Neural cell (in vitro differentiated cells): Measurements from ENCODE around the gene TMCO4. TPM values are rescaled to one million over a fixed set of nuclear protein-coding genes. Genes with fewer than 3 reads are reported as not detected.

Source experiments
- H2AFZ ChIP-seq: fragments of 200-600, 300-800 bp; sonication (generic), shearing (Covaris generic); 2 replicates; pipeline ENCODE4 v1.6.0; 2014; ENCODE audit warnings: low read depth, mild to moderate bottlenecking, antibody characterized with exemption, low read length, moderate library complexity
- H3F3A ChIP-seq: fragments of 200-600 bp; shearing (Covaris generic); 2 replicates; pipeline ENCODE4 v1.6.1; 2016; ENCODE audit warnings: mild to moderate bottlenecking, moderate library complexity, mixed read lengths, antibody characterized with exemption, low read length; ENCODE audit not compliant: insufficient read depth, poor library complexity, severe bottlenecking
- H3K27ac ChIP-seq: fragments of 200-600, 300-800 bp; sonication (generic), shearing (Covaris generic); 2 replicates; pipeline ENCODE4 v1.5.1; 2014; ENCODE audit warnings: mild to moderate bottlenecking, low read length, moderate library complexity
- H3K27me3 ChIP-seq: fragments of 300-800, 200-600 bp; sonication (generic), shearing (Covaris generic); 2 replicates; pipeline ENCODE4 v1.6.0; 2014; ENCODE audit warnings: mild to moderate bottlenecking, low read depth, low read length, moderate library complexity; ENCODE audit not compliant: insufficient read depth
- H3K36me3 ChIP-seq: fragments of 300-800, 200-600 bp; sonication (generic), shearing (Covaris generic); 2 replicates; pipeline ENCODE4 v1.5.1; 2014; ENCODE audit warnings: mild to moderate bottlenecking, antibody characterized with exemption, low read length, moderate library complexity; ENCODE audit not compliant: insufficient read depth
- H3K4me2 ChIP-seq: fragments of 300-800, 200-600 bp; sonication (generic), shearing (Covaris generic); 2 replicates; pipeline ENCODE4 v1.6.0; 2014; ENCODE audit warnings: mild to moderate bottlenecking, low read length
- H3K4me3 ChIP-seq: fragments of 300-800, 200-600 bp; sonication (generic), shearing (Covaris generic); 2 replicates; pipeline ENCODE4 v1.5.1; 2014; ENCODE audit warnings: mild to moderate bottlenecking, low read length, moderate library complexity
- H3K79me2 ChIP-seq: fragments of 200-600 bp; shearing (Covaris generic); replicated peaks from 2 replicates; pipeline ENCODE4 v1.6.0; 2014; ENCODE audit warnings: mild to moderate bottlenecking, low read length, moderate library complexity; ENCODE audit not compliant: insufficient read depth
- H3K9ac ChIP-seq: fragments of 300-800, 200-600 bp; sonication (generic), shearing (Covaris generic); 2 replicates; pipeline ENCODE4 v1.6.1; 2016; ENCODE audit warnings: mild to moderate bottlenecking, low read length, mixed read lengths
- H3K9me2 ChIP-seq: fragments of 200-600 bp; shearing (Covaris generic); 2 replicates; pipeline ENCODE4 v1.6.1; 2016; ENCODE audit warnings: mild to moderate bottlenecking, low read length, mixed read lengths; ENCODE audit not compliant: insufficient read depth
- H3K9me3 ChIP-seq: fragments of 200-600, 300-800 bp; sonication (generic), shearing (Covaris generic); 2 replicates; pipeline ENCODE4 v1.6.1; 2016; ENCODE audit warnings: mild to moderate bottlenecking, mixed run types, low read length, moderate library complexity, mixed read lengths
- H4K20me1 ChIP-seq: fragments of 200-600 bp; shearing (Covaris generic); 2 replicates; pipeline ENCODE4 v1.6.1; 2016; ENCODE audit warnings: mild to moderate bottlenecking, mixed run types; ENCODE audit not compliant: insufficient read depth
- EP300 ChIP-seq: fragments of 450-650 bp; conservative IDR thresholded peaks from 2 replicates; pipeline ENCODE4 v1.6.1; 2014; ENCODE audit warnings: antibody characterized with exemption, mild to moderate bottlenecking, moderate library complexity; ENCODE audit not compliant: poor library complexity, severe bottlenecking
- EZH2 ChIP-seq: fragments of 200-600, 300-800 bp; shearing (Covaris generic), sonication (generic); IDR thresholded peaks from 2 replicates; pipeline ENCODE4 v1.6.1; 2014; ENCODE audit warnings: antibody characterized with exemption, low read length, borderline replicate concordance, mild to moderate bottlenecking; ENCODE audit not compliant: insufficient read depth, poor library complexity, severe bottlenecking
- MXI1 ChIP-seq: fragments of 450-650 bp; conservative IDR thresholded peaks from 2 replicates; pipeline ENCODE4 v1.6.1; 2014; ENCODE audit warnings: antibody characterized with exemption, mild to moderate bottlenecking; ENCODE audit not compliant: poor library complexity, severe bottlenecking
- POLR2AphosphoS5 ChIP-seq: IDR thresholded peaks from 2 replicates; pipeline ENCODE4 v1.6.1; 2012
- RAD21 ChIP-seq: fragments of 450-650 bp; conservative IDR thresholded peaks from 2 replicates; pipeline ENCODE4 v1.6.1; 2014; ENCODE audit warnings: antibody characterized with exemption, mild to moderate bottlenecking, moderate library complexity
- SMC3 ChIP-seq: fragments of 450-650 bp; conservative IDR thresholded peaks from 2 replicates; pipeline ENCODE4 v1.6.1; 2014; ENCODE audit warnings: antibody characterized with exemption, mild to moderate bottlenecking, moderate library complexity; ENCODE audit not compliant: poor library complexity
- TAF1 ChIP-seq: IDR thresholded peaks from 2 replicates; pipeline ENCODE4 v1.6.1; 2012; ENCODE audit warnings: low read depth
- polyA plus RNA-seq: library from polyadenylated mRNA; depleted of rRNA; stranded (reverse); fragments of >200 nt; gene quantifications from 2 replicates; pipeline ENCODE4 v1.2.3, GENCODE V29; 2014
- TF ChIP-seq, protein P1 (sequence below): fragments of 450-650 bp; IDR thresholded peaks from 2 replicates; pipeline ENCODE4 v1.5.1; 2014; ENCODE audit warnings: antibody characterized with exemption, mild to moderate bottlenecking, moderate library complexity; ENCODE audit not compliant: poor library complexity, severe bottlenecking
- TF ChIP-seq, protein P2 (sequence below): IDR thresholded peaks from 2 replicates; pipeline ENCODE4 v1.6.1; 2012; ENCODE audit warnings: borderline replicate concordance

TMCO4 gene
- polyA plus RNA-seq, 1 donor from 2014 or later = not detected

DNA sequence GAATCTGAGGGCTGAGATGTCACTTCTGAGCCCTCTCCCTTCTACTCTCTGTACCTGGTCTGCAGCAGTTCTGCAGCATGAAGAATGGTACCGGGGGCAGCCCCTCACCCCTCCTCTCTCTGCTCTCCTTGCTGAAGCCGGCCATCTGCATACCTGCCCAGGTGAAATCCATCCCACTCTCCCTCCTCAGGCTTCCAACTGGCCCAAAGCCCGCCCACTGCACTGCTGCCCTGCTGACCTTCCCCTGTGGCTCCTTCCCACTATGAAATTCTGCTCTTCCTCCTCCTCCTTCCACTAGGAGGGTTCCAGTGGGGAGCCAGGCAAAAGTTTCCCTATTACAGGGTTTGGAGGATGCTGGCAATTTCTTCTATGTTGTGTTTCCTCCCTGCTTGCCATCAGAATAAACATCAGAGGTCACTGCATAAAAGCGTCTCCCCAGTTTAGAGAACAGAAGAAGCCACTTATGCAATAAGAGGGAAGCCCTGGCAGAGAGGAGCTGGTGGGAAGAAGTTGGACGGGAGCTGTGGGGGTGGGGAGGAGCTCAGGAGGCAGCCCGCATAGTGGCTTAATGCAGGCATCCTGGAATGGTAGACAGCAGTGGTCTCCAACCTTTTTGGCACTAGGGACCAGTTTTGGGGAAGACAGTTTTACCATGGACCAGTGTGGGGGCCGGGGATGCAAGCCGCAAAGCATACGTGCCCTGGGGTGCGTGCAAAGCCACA is 30.3 kb downstream of the TMCO4 start:
- no peaks in the 10 kb centered on the region for H3K27me3 ChIP-seq
- no peak overlapping the region for H2AFZ ChIP-seq
- H3F3A ChIP-seq = no peaks in the 10 kb centered on the region
- no peaks in the 10 kb centered on the region for H4K20me1 ChIP-seq
- H3K27ac ChIP-seq = no peak overlapping the region
- H3K9ac ChIP-seq = no peak overlapping the region
- TF ChIP-seq POLR2AphosphoS5 (no peak), RAD21 (no peak), MXI1 (no peak), TAF1 (no peak), EZH2 (no peak), SMC3 (no peak), EP300 (no peak)
- TF ChIP-seq, protein P1, sequence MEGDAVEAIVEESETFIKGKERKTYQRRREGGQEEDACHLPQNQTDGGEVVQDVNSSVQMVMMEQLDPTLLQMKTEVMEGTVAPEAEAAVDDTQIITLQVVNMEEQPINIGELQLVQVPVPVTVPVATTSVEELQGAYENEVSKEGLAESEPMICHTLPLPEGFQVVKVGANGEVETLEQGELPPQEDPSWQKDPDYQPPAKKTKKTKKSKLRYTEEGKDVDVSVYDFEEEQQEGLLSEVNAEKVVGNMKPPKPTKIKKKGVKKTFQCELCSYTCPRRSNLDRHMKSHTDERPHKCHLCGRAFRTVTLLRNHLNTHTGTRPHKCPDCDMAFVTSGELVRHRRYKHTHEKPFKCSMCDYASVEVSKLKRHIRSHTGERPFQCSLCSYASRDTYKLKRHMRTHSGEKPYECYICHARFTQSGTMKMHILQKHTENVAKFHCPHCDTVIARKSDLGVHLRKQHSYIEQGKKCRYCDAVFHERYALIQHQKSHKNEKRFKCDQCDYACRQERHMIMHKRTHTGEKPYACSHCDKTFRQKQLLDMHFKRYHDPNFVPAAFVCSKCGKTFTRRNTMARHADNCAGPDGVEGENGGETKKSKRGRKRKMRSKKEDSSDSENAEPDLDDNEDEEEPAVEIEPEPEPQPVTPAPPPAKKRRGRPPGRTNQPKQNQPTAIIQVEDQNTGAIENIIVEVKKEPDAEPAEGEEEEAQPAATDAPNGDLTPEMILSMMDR = no peak
- TF ChIP-seq, protein P2, sequence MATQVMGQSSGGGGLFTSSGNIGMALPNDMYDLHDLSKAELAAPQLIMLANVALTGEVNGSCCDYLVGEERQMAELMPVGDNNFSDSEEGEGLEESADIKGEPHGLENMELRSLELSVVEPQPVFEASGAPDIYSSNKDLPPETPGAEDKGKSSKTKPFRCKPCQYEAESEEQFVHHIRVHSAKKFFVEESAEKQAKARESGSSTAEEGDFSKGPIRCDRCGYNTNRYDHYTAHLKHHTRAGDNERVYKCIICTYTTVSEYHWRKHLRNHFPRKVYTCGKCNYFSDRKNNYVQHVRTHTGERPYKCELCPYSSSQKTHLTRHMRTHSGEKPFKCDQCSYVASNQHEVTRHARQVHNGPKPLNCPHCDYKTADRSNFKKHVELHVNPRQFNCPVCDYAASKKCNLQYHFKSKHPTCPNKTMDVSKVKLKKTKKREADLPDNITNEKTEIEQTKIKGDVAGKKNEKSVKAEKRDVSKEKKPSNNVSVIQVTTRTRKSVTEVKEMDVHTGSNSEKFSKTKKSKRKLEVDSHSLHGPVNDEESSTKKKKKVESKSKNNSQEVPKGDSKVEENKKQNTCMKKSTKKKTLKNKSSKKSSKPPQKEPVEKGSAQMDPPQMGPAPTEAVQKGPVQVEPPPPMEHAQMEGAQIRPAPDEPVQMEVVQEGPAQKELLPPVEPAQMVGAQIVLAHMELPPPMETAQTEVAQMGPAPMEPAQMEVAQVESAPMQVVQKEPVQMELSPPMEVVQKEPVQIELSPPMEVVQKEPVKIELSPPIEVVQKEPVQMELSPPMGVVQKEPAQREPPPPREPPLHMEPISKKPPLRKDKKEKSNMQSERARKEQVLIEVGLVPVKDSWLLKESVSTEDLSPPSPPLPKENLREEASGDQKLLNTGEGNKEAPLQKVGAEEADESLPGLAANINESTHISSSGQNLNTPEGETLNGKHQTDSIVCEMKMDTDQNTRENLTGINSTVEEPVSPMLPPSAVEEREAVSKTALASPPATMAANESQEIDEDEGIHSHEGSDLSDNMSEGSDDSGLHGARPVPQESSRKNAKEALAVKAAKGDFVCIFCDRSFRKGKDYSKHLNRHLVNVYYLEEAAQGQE = no peak
- no peaks in the 10 kb centered on the region for H3K36me3 ChIP-seq
- H3K9me2 ChIP-seq = no peaks in the 10 kb centered on the region
- no peaks in the 10 kb centered on the region for H3K79me2 ChIP-seq
- no peak overlapping the region for H3K4me2 ChIP-seq
- no peaks in the 10 kb centered on the region for H3K9me3 ChIP-seq
- no peak overlapping the region for H3K4me3 ChIP-seq

DNA sequence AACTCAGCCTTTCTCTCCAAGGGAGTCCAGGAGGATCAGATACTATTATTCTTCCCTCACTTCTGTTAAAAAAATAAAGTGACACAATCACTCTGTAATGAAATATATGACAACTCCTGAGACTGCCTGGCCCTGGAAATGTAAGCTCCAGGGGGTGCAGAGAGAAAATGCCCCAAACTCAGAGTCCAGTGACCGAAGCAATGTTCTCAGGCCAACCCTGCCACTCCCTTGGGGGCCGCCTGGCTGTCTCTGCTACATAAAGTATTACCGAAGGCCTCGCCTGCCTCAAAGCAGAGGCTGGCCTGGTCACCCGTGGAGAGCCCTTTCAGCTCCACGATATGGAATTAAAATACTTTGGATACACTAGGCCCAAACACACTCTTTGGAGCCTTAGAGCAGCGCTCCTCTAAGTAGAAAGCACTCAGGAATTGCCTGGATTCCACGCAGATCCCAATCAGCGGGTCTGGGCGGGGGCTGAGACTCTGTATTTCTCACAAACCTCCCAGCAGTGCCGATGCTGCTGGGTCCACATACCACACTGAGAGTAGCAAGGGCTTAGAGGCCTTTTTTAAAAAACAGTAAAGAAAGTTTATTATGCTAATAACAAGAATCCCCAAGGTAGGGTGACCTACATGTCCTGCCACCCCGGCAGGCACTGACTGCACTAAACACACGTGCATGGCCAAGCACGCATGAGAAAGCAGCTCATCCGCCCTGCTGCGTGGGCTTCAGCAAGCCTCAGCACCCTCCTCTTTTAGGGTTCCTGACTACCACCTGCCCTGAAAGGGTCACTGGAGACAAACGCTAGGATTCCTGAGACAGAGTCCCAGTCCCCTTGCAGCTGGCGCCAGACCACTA is 31.1 kb downstream of the TMCO4 start:
- no peaks in the 10 kb centered on the region for H3F3A ChIP-seq
- H3K27me3 ChIP-seq = no peaks in the 10 kb centered on the region
- no peak overlapping the region for H2AFZ ChIP-seq
- no peaks in the 10 kb centered on the region for H4K20me1 ChIP-seq
- H3K79me2 ChIP-seq = no peaks in the 10 kb centered on the region
- no peak for TF ChIP-seq SMC3
- TF ChIP-seq EZH2 = no peak
- TF ChIP-seq RAD21 = no peak
- TF ChIP-seq, protein P1 = no peak
- TF ChIP-seq TAF1 = no peak
- no peak for TF ChIP-seq POLR2AphosphoS5
- no peak for TF ChIP-seq EP300
- TF ChIP-seq, protein P2 = no peak
- no peak for TF ChIP-seq MXI1
- no peaks in the 10 kb centered on the region for H3K36me3 ChIP-seq
- no peak overlapping the region for H3K9ac ChIP-seq
- no peak overlapping the region for H3K4me2 ChIP-seq
- no peak overlapping the region for H3K4me3 ChIP-seq
- no peak overlapping the region for H3K27ac ChIP-seq
- no peaks in the 10 kb centered on the region for H3K9me2 ChIP-seq
- no peaks in the 10 kb centered on the region for H3K9me3 ChIP-seq
